PFSK-1 (cell line): ENCODE measurements around the gene CFAP299.

ENCODE experiments used
- FOXP2 ChIP-seq: optimal IDR thresholded peaks from 2 replicates; pipeline ENCODE3; 2011; ENCODE audit warnings: borderline replicate concordance, control low read depth, inconsistent platforms; ENCODE audit not compliant: insufficient read depth; ENCODE audit errors: extremely low read length, extremely low read depth
- POLR2AphosphoS5 ChIP-seq: IDR thresholded peaks from 2 replicates; pipeline ENCODE4 v1.6.1; 2012; ENCODE audit warnings: low read depth, mild to moderate bottlenecking, control low read depth, low read length, moderate library complexity
- REST ChIP-seq, 2 experiments: IDR thresholded peaks; 2 replicates each; pipeline versions ENCODE4 v1.6.1 to v1.8.0; 2011 to 2012; ENCODE audit warnings: low read depth in 2 of 2, low read length in 2 of 2, control low read depth in 1 of 2, inconsistent platforms in 1 of 2, mild to moderate bottlenecking in 1 of 2, moderate library complexity in 1 of 2; ENCODE audit not compliant: insufficient read depth in 1 of 2
- SIN3A ChIP-seq: IDR thresholded peaks from 2 replicates; pipeline ENCODE4 v1.6.1; 2012; ENCODE audit warnings: mild to moderate bottlenecking, low read length, moderate library complexity, borderline replicate concordance; ENCODE audit not compliant: insufficient read depth
- TAF1 ChIP-seq: IDR thresholded peaks from 2 replicates; pipeline ENCODE4 v1.6.1; 2012; ENCODE audit warnings: low read length, control low read depth, borderline replicate concordance; ENCODE audit not compliant: insufficient read depth

GRCh38 chr4:80374180-80374579, 38.6 kb downstream of the CFAP299 start:
- TF ChIP-seq REST (IDR thresholded peaks at IDR 0.05; ENCODE audit: insufficient read depth in 1 of 2, low read depth in 2 of 2, low read length in 2 of 2) (no peak), POLR2AphosphoS5 (no peak), FOXP2 (no peak), SIN3A (no peak), TAF1 (no peak)
